ENCODE results near the gene PLD4. TPM values are rescaled to one million over a fixed set of nuclear protein-coding genes. Genes with fewer than 3 reads are reported as not detected.
A peak's percentile ranks its signal among the peaks of the same experiment; 100 is the strongest.

The PLD4 gene
- total RNA-seq, 4 donors from 2014 or later: 2.4 TPM; not detected in 3

DNA sequence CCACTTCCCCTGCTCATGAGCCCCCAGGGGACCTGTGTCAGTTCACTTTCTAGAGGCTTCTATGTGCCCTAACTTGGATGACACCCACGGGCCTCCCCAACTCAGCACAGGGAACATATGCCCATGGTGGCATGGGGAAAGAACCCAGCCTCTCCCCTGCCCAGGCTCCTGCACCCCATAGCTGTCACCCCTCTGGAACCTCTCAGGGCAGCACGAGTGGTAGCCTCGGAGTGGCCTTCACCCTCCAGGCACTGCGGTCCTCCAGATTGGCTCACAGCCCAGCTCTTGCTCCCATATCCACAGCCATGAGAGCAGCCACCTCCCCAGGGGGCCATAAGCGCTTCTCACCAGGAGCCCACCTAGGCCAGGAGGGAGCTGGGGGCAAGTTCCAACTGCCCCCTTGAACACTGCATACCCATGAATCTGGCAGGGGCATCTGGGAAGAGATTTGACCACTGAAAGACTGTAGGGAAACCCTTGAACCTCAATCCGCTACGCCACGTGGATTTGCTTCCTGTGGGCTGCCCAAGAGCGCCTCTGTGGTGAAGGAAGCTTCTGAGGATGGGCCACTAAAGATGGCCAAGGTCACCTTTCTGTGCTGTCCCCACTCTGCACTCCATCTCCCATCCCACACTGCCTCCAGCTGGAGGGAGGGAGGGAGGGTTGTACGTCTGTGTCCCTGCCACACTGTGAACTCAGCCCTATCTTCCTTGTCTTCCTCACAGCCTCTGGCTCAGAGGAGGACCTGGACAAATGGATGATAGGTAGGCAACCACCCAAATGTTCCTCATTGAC is 11.9 kb downstream of the PLD4 start:
- WGBS, 2 donors: 61 to 68% methylated on average over 10 of the region's 10 CpGs
- no peaks in the 10 kb centered on the region for H3K9me3 ChIP-seq
- TF ChIP-seq POLR2A (IDR thresholded peaks at IDR 0.05): no peak
- TF ChIP-seq, protein P1, sequence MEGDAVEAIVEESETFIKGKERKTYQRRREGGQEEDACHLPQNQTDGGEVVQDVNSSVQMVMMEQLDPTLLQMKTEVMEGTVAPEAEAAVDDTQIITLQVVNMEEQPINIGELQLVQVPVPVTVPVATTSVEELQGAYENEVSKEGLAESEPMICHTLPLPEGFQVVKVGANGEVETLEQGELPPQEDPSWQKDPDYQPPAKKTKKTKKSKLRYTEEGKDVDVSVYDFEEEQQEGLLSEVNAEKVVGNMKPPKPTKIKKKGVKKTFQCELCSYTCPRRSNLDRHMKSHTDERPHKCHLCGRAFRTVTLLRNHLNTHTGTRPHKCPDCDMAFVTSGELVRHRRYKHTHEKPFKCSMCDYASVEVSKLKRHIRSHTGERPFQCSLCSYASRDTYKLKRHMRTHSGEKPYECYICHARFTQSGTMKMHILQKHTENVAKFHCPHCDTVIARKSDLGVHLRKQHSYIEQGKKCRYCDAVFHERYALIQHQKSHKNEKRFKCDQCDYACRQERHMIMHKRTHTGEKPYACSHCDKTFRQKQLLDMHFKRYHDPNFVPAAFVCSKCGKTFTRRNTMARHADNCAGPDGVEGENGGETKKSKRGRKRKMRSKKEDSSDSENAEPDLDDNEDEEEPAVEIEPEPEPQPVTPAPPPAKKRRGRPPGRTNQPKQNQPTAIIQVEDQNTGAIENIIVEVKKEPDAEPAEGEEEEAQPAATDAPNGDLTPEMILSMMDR (IDR thresholded peaks at IDR 0.05): no peak
- no peak for TF ChIP-seq EP300 (IDR thresholded peaks at IDR 0.05)
- H3K4me3 ChIP-seq: no peak overlapping the region
- peaks cover 0 to 27% (median 12%) of the 10 kb centered on the region in 4 donors for H3K4me1 ChIP-seq
- H3K36me3 ChIP-seq: peaks cover 0 to 8% (median 0%) of the 10 kb centered on the region in 3 donors
- peak in 1 of 2 donors; percentile 8 for DNase-seq (ENCODE audit: low spot score in 2 of 2)
- H3K27ac ChIP-seq: no peak overlapping the region
- H3K27me3 ChIP-seq: no peaks in the 10 kb centered on the region

DNA sequence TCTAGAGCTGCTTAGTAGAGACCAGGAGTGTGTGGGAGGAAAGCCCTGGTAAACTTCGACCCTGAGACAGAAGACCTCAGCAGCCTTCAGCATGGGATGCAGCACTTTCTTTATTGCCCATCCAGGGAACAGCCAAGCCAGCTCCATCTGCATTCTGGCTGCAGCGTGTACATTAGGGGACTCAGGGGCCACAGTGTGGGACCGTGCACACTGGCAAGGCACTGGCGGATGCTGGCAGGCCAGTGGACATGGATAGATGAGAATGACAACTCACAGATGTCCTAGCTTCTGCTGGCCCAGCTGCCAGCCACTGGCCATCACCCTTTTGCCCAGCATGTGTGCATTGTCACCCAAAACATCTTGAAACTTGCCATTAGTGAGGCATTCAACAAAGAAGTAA is 12.5 kb downstream of the PLD4 start:
- Histone ChIP-seq H3K27me3 (no peaks in the 10 kb centered on the region), H3K4me3 (no peak overlapping the region), H3K4me1 (peaks cover 0 to 21% (median 9%) of the 10 kb centered on the region in 4 donors), H3K27ac (no peak overlapping the region), H3K36me3 (peaks cover 0 to 14% (median 0%) of the 10 kb centered on the region in 3 donors), H3K9me3 (no peaks in the 10 kb centered on the region)
- DNase-seq (ENCODE audit: low spot score in 2 of 2): no peak
- 70 to 86% methylated on average over 4 of the region's 4 CpGs for WGBS, 2 donors
- TF ChIP-seq, protein P1 (IDR thresholded peaks at IDR 0.05): no peak
- TF ChIP-seq EP300 (IDR thresholded peaks at IDR 0.05) (no peak), POLR2A (IDR thresholded peaks at IDR 0.05) (no peak)

DNA sequence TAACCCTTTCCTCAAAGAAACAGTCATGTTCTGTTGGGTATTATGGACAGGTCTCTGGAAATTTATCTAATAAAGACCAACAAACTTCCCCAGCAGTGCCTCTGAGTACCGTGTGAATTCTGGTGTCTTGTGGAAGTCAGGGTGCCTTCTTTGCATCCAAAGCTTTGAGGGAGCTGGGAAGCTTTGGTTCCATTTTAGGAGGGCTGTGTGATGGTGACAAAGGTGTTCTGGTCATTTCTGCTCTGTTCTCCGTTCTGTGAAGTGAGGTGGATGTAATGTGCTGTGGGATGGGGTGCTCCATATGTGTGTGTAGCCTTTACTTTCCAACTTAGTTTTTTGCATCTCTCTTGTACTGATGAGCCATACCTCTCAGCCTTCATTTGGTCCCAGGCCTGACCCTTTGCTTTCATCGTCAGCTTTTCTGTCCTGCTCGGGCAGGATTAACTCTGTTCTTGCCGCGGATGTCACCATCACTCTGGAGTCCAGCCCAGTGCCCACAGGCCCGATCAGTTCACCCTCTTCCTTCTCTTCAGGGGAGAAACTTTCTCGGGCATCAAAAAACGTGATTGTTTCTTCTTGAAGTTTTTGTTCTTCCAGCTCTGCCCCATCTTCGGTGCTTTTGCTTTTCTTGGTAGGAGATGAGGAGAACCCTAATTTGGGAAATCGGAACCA is 13.2 kb downstream of the PLD4 start:
- Histone ChIP-seq H3K4me1 (peaks cover 0 to 14% (median 4%) of the 10 kb centered on the region in 4 donors), H3K4me3 (no peak overlapping the region), H3K27me3 (no peaks in the 10 kb centered on the region), H3K9me3 (no peaks in the 10 kb centered on the region), H3K36me3 (peaks cover 0 to 20% (median 0%) of the 10 kb centered on the region in 3 donors), H3K27ac (no peak overlapping the region)
- TF ChIP-seq EP300 (IDR thresholded peaks at IDR 0.05): no peak
- TF ChIP-seq POLR2A (IDR thresholded peaks at IDR 0.05): no peak
- TF ChIP-seq, protein P1 (IDR thresholded peaks at IDR 0.05): no peak
- peak in 1 of 2 donors; percentile 6 for DNase-seq (ENCODE audit: low spot score in 2 of 2)
- WGBS, 2 donors: 68 to 74% methylated on average over 11 of the region's 11 CpGs

DNA sequence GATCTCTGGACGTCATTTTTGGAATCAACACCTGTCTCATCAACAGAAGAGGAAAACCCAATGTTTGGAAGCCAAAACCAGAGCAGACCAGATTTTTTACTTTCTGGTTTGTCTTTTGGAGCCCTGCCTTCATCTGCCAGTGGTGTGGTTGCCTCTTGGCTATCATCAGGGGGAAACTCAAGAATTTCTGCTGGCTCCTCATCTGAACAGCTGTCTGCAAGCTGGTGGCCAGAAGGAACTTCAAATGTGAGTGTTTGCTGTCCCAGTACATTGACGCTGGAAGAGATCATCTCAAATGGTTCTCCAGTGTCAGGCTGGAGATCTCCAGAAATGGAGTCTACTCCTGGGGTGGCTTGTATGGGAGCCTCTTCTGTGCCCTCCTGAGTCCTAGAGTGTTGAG is 13.8 kb downstream of the PLD4 start:
- H3K27me3 ChIP-seq: no peaks in the 10 kb centered on the region
- H3K4me1 ChIP-seq: peaks cover 0 to 9% (median 0%) of the 10 kb centered on the region in 4 donors
- 62 to 73% methylated on average over 2 of the region's 2 CpGs for WGBS, 2 donors
- no peak for DNase-seq (ENCODE audit: low spot score in 2 of 2)
- H3K4me3 ChIP-seq: no peak overlapping the region
- no peak overlapping the region for H3K27ac ChIP-seq
- peaks cover 0 to 26% (median 0%) of the 10 kb centered on the region in 3 donors for H3K36me3 ChIP-seq
- no peaks in the 10 kb centered on the region for H3K9me3 ChIP-seq
- no peak for TF ChIP-seq EP300 (IDR thresholded peaks at IDR 0.05)
- TF ChIP-seq, protein P1 (IDR thresholded peaks at IDR 0.05): no peak

GRCh38 chr14:104938960-104939359 is 14.3 kb downstream of the PLD4 start:
- TF ChIP-seq EP300 (IDR thresholded peaks at IDR 0.05) (no peak), POLR2A (IDR thresholded peaks at IDR 0.05) (no peak)
- TF ChIP-seq, protein P1 (IDR thresholded peaks at IDR 0.05): no peak
- H3K4me3 ChIP-seq: no peak overlapping the region
- no peak for DNase-seq (ENCODE audit: low spot score in 2 of 2)
- H3K27me3 ChIP-seq: no peaks in the 10 kb centered on the region
- H3K36me3 ChIP-seq: peaks cover 0 to 32% (median 0%) of the 10 kb centered on the region in 3 donors
- 93 to 100% methylated on average over 1 of the region's 1 CpG for WGBS, 2 donors
- no peak overlapping the region for H3K27ac ChIP-seq
- H3K4me1 ChIP-seq: peaks cover 0 to 5% (median 0%) of the 10 kb centered on the region in 4 donors
- H3K9me3 ChIP-seq: no peaks in the 10 kb centered on the region
